Ureter (tissue), 1 donor: Measurements from ENCODE around the gene RDM1. TPM values are rescaled to one million over a fixed set of nuclear protein-coding genes. Genes with fewer than 3 reads are reported as not detected.

ENCODE experiments used
- DNase-seq: peaks from one replicate; pipeline ENCODE4 v3.0.0-alpha.2; 2020; ENCODE audit warnings: low spot score
- total RNA-seq: library from RNA; stranded (reverse); gene quantifications from one replicate; pipeline ENCODE4 v1.2.4, GENCODE V29; 2023
- donor health status: DM: yes; HTN: yes; CAD: no.

RDM1 gene
- total RNA-seq, 1 donor from 2014 or later = 1.1 TPM

DNA sequence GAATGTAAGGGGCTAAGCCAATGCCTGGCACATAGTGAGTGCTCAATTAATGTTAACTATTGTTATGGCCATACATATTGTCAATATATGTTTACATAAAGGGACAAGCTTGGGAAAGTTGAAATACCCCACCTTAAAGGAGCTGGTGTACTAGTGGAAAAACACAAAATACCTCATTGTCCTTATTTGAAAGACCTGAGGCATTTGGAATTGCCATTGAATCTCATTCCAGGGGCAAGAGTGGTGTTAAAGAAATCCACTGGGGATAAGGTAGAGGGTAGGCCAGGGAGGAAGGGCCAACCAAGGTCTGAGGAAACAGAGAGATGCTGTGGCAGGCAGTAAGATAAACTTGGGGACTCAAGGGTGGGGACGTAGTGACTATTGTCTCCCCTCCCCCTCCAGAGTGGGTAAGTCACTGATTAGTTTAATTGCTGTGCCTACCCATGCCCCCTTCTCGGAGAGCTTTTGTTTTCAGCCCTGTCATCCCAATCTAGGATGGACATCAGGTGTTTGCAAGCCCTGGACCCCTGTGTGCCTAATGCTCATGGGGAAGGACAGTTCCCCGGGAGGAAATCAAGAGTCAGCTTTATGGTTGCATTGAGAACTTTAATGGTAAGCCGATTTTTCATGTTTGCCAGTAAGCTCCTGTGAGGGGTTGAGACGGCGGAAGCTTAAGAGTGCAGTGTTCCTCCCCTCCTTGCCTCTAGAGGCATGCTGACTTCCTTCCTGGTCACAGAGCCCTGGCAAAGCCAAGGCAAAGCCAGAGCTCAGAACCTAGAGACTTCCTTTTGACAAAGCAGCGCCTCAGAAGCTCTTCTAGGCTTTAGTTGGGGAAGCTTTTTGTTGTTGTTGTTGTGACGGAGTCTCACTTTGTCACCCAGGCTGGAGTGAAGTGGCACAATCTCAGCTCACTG lies 59.4 kb downstream of the RDM1 start:
- no peak for DNase-seq

DNA sequence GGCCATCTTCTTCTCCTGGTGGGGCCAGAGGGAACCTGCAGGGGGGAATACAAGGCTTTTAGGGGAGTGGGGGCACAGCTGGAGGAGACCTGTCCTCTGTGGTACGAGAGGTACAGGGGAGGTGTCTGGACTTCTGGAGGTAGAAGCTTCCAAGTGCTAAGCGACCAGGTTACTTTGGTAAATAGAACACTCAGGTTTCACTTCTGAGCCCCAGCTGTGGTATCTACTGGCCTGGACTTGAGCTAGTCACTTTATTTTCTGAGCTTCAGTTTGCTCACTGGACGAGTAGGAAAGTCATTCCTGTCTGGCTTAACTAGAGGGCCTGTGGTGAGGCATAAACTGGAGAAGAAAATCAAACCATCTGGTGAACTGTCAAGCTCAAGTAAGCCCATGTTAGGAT lies 61.8 kb downstream of the RDM1 start, which contains the start of gene HEATR9:
TSS of gene HEATR9 (minus strand) at position 155 of the 400 bp plus-strand sequence. CDS start at position 6, 149 bp downstream.
- no peak for DNase-seq

Other genes starting within 250 kb of the RDM1 start
- gene RASL10B, start 199.1 kb downstream of the RDM1 start, total RNA-seq = 2.7 TPM
- gene GAS2L2, start 177.5 kb downstream of the RDM1 start, total RNA-seq = not detected
- gene C17orf50, start 169.9 kb downstream of the RDM1 start, total RNA-seq = not detected
- gene MMP28, start 135.1 kb downstream of the RDM1 start, total RNA-seq = 23.5 TPM
- gene TAF15, start 121.3 kb downstream of the RDM1 start, total RNA-seq = 269 TPM
- 0.21 TPM for gene HEATR9, start 61.9 kb downstream of the RDM1 start, total RNA-seq
- gene CCL5, start 50.4 kb downstream of the RDM1 start, total RNA-seq = 12.1 TPM
- not detected for gene LYZL6, start 12.9 kb upstream of the RDM1 start, total RNA-seq
- 1.6 TPM for gene CCL16, start 50.7 kb upstream of the RDM1 start, total RNA-seq
- 46.9 TPM for gene CCL14, start 56.0 kb upstream of the RDM1 start, total RNA-seq
- gene CCL15, start 70.8 kb upstream of the RDM1 start, total RNA-seq = 37.7 TPM
- 6.3 TPM for gene CCL23, start 87.2 kb upstream of the RDM1 start, total RNA-seq
- gene CCL18, start 133.5 kb upstream of the RDM1 start, total RNA-seq = 11.1 TPM
- gene CCL3, start 159.4 kb upstream of the RDM1 start, total RNA-seq = 0.78 TPM
- gene CCL4, start 173.1 kb upstream of the RDM1 start, total RNA-seq = 6.1 TPM
- 13.6 TPM for gene TBC1D3B, start 245.9 kb upstream of the RDM1 start, total RNA-seq